ENCODE data around the gene RAB32. TPM values are rescaled to one million over a fixed set of nuclear protein-coding genes. Genes with fewer than 3 reads are reported as not detected.
"Not testable (repeated sequence)": the region's sequence is repeated elsewhere in the genome, so short reads cannot be mapped to it uniquely, and the experiment has no call there.

RAB32 gene
- polyA plus RNA-seq, 1 of the 3 experiments (the other 2 are of a cell fraction): 36.9 TPM

- TF ChIP-seq FOSL2 (IDR thresholded peaks at IDR 0.05; ENCODE audit: borderline replicate concordance, low read depth) (no peak), USF1 (IDR thresholded peaks at IDR 0.05; ENCODE audit: borderline replicate concordance, low read depth) (no peak)
Measured at GRCh38 chr6:146553377-146554135, 9.9 kb downstream of the RAB32 start (continued).

DNA sequence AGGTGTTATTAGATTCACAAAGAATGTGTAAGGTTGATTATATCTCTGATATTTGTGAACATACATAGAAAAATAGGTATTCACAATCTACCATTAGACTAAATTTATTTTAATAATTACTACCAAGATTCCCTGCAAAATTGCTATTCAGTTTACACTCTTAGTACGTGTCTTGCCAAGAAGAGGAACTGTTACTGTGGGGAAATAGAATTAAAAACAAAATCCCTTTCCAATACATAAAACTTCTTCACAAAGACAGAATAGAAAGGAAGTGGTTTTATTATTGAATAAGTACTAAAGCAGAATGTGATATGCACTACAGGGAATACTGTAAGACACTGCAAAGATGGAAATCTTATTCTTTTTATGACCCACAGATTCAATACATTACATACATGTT, 17.0 kb downstream of the RAB32 start:
- no peaks in the 10 kb centered on the region; a peak in 1 of 4 replicates for H3K4me1 ChIP-seq (ENCODE audit: control insufficient read depth in 1 of 2, insufficient read depth in 2 of 2, low read depth in 1 of 2, low read length in 1 of 2)
- H3F3A ChIP-seq (replicated peaks; ENCODE audit: insufficient read depth): peaks cover 6% of the 10 kb centered on the region
- 97% methylated on average over 1 of the region's 1 CpG for WGBS (ENCODE audit: low lambda C conversion rate)
- H3K9me2 ChIP-seq: no peaks in the 10 kb centered on the region
- CTCF ChIA-PET: interaction anchor here (0.8 kb wide), 1 partner anchor 142 kb away, joined by 3 read pairs; no protein-coding TSS in a partner anchor
- H3K36me3 ChIP-seq (replicated peaks in 1 of 2; ENCODE audit: control insufficient read depth in 1 of 2, insufficient read depth in 2 of 2, low read length in 1 of 2): peaks cover 0 to 5% of the 10 kb centered on the region in 2 experiments
- no peaks in the 10 kb centered on the region for H3K9me3 ChIP-seq
- H2AFZ ChIP-seq (ENCODE audit: low read depth): no peak overlapping the region
- H3K4me2 ChIP-seq: no peak overlapping the region
- H3K9ac ChIP-seq: no peak overlapping the region
- no peaks in the 10 kb centered on the region for H4K20me1 ChIP-seq (ENCODE audit: insufficient read depth)
- H3K79me2 ChIP-seq (ENCODE audit: insufficient read depth): no peaks in the 10 kb centered on the region
- POLR2A ChIA-PET: no interaction called here
- H3K4me3 ChIP-seq (ENCODE audit: low read depth in 2 of 2, low read length in 1 of 2): no peak overlapping the region
- no peaks in the 10 kb centered on the region for H3K27me3 ChIP-seq (ENCODE audit: insufficient read depth)
- DNase-seq: no peak
- H3K27ac ChIP-seq (ENCODE audit: low read depth in 2 of 2, low read length in 1 of 2): no peak overlapping the region
- TF ChIP-seq TEAD4 (IDR thresholded peaks at IDR 0.05; ENCODE audit: borderline replicate concordance, insufficient read depth) (no peak), EP300 (IDR thresholded peaks at IDR 0.05; ENCODE audit: borderline replicate concordance in 1 of 2, low read depth in 1 of 2, low read length in 1 of 2) (no peak), JUND (IDR thresholded peaks at IDR 0.05) (no peak), GABPA (IDR thresholded peaks at IDR 0.05; ENCODE audit: low read depth) (no peak), TCF12 (IDR thresholded peaks at IDR 0.05) (no peak), SIN3A (IDR thresholded peaks at IDR 0.05; ENCODE audit: borderline replicate concordance, low read depth, low read length) (no peak), REST (IDR thresholded peaks at IDR 0.05; ENCODE audit: low read depth, low read length) (no peak), YY1 (IDR thresholded peaks at IDR 0.05; ENCODE audit: low read depth) (no peak), USF2 (IDR thresholded peaks at IDR 0.05; ENCODE audit: borderline replicate concordance, low read depth, low read length) (no peak)
- TF ChIP-seq, protein P1, sequence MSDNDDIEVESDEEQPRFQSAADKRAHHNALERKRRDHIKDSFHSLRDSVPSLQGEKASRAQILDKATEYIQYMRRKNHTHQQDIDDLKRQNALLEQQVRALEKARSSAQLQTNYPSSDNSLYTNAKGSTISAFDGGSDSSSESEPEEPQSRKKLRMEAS (IDR thresholded peaks at IDR 0.05; ENCODE audit: low read depth): no peak

GRCh38 chr6:146566661-146567060, 23.0 kb downstream of the RAB32 start:
- H3K27me3 ChIP-seq (ENCODE audit: insufficient read depth); H3F3A ChIP-seq (replicated peaks; ENCODE audit: insufficient read depth); H2AFZ ChIP-seq (ENCODE audit: low read depth); POLR2A ChIA-PET; H3K27ac ChIP-seq (ENCODE audit: low read depth in 2 of 2, low read length in 1 of 2); DNase-seq; H3K79me2 ChIP-seq (ENCODE audit: insufficient read depth); H3K36me3 ChIP-seq (replicated peaks in 1 of 2; ENCODE audit: control insufficient read depth in 1 of 2, insufficient read depth in 2 of 2, low read length in 1 of 2); H3K9me2 ChIP-seq; H3K9me3 ChIP-seq; CTCF ChIA-PET; H3K4me2 ChIP-seq; H3K4me3 ChIP-seq (ENCODE audit: low read depth in 2 of 2, low read length in 1 of 2); H3K4me1 ChIP-seq (ENCODE audit: control insufficient read depth in 1 of 2, insufficient read depth in 2 of 2, low read depth in 1 of 2, low read length in 1 of 2); H3K9ac ChIP-seq; H4K20me1 ChIP-seq (ENCODE audit: insufficient read depth): not testable (repeated sequence)
- WGBS (ENCODE audit: low lambda C conversion rate): 50% methylated on average over 2 of the region's 2 CpGs

GRCh38 chr6:146568619-146569018, 25.0 kb downstream of the RAB32 start:
- 63% methylated on average over 3 of the region's 3 CpGs for WGBS (ENCODE audit: low lambda C conversion rate)
- H3K4me2 ChIP-seq; POLR2A ChIA-PET; H3K9ac ChIP-seq; H2AFZ ChIP-seq (ENCODE audit: low read depth); DNase-seq; H3K36me3 ChIP-seq (replicated peaks in 1 of 2; ENCODE audit: control insufficient read depth in 1 of 2, insufficient read depth in 2 of 2, low read length in 1 of 2); H3K4me1 ChIP-seq (ENCODE audit: control insufficient read depth in 1 of 2, insufficient read depth in 2 of 2, low read depth in 1 of 2, low read length in 1 of 2); CTCF ChIA-PET; H3K27me3 ChIP-seq (ENCODE audit: insufficient read depth); H4K20me1 ChIP-seq (ENCODE audit: insufficient read depth); H3K9me3 ChIP-seq; H3F3A ChIP-seq (replicated peaks; ENCODE audit: insufficient read depth); H3K4me3 ChIP-seq (ENCODE audit: low read depth in 2 of 2, low read length in 1 of 2); H3K27ac ChIP-seq (ENCODE audit: low read depth in 2 of 2, low read length in 1 of 2); H3K79me2 ChIP-seq (ENCODE audit: insufficient read depth); H3K9me2 ChIP-seq: not testable (repeated sequence)
